ENCODE data around the gene NARF. TPM values are rescaled to one million over a fixed set of nuclear protein-coding genes. Genes with fewer than 3 reads are reported as not detected.

NARF gene
- total and polyA plus RNA-seq, 2 of the 8 experiments (the other 6 are each of a cell fraction or from before 2014, with no cell fraction given): 97.4 to 131 TPM

DNA sequence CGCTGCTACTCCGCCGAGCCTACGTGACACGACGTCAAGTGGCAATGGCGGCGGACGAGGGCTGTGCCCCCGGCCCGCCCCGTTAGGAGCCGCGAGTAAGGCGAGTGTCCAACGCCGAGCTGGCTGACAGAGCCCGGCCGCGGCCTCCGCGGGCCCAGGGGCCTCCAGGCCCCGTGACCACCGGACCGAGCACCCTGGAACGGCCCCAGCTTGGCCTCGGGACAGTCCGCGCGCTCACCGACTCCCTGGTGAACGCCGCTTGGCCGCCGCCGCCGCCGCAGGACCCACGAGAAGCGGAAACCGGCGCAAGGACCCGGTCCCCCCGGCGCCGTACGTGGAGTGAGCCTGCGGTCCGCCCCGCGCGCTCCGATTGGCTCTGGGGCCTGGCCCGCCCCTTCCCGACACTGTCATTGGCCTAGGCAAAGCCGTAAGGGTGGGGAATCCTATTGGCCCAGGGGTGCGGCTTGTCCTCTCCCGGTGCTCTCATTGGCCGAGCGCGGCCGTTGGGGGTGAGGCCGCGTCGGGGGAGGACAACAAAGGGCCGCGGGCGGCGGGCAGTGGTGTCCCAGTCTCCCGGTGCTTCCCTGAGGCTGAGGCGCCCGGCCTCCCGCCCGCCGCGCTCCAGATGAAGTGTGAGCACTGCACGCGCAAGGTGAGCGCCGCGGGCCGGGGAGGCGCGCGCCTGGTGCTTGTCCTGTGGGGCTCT, at the start of gene NARF (continued):
- TF ChIP-seq, protein P1, sequence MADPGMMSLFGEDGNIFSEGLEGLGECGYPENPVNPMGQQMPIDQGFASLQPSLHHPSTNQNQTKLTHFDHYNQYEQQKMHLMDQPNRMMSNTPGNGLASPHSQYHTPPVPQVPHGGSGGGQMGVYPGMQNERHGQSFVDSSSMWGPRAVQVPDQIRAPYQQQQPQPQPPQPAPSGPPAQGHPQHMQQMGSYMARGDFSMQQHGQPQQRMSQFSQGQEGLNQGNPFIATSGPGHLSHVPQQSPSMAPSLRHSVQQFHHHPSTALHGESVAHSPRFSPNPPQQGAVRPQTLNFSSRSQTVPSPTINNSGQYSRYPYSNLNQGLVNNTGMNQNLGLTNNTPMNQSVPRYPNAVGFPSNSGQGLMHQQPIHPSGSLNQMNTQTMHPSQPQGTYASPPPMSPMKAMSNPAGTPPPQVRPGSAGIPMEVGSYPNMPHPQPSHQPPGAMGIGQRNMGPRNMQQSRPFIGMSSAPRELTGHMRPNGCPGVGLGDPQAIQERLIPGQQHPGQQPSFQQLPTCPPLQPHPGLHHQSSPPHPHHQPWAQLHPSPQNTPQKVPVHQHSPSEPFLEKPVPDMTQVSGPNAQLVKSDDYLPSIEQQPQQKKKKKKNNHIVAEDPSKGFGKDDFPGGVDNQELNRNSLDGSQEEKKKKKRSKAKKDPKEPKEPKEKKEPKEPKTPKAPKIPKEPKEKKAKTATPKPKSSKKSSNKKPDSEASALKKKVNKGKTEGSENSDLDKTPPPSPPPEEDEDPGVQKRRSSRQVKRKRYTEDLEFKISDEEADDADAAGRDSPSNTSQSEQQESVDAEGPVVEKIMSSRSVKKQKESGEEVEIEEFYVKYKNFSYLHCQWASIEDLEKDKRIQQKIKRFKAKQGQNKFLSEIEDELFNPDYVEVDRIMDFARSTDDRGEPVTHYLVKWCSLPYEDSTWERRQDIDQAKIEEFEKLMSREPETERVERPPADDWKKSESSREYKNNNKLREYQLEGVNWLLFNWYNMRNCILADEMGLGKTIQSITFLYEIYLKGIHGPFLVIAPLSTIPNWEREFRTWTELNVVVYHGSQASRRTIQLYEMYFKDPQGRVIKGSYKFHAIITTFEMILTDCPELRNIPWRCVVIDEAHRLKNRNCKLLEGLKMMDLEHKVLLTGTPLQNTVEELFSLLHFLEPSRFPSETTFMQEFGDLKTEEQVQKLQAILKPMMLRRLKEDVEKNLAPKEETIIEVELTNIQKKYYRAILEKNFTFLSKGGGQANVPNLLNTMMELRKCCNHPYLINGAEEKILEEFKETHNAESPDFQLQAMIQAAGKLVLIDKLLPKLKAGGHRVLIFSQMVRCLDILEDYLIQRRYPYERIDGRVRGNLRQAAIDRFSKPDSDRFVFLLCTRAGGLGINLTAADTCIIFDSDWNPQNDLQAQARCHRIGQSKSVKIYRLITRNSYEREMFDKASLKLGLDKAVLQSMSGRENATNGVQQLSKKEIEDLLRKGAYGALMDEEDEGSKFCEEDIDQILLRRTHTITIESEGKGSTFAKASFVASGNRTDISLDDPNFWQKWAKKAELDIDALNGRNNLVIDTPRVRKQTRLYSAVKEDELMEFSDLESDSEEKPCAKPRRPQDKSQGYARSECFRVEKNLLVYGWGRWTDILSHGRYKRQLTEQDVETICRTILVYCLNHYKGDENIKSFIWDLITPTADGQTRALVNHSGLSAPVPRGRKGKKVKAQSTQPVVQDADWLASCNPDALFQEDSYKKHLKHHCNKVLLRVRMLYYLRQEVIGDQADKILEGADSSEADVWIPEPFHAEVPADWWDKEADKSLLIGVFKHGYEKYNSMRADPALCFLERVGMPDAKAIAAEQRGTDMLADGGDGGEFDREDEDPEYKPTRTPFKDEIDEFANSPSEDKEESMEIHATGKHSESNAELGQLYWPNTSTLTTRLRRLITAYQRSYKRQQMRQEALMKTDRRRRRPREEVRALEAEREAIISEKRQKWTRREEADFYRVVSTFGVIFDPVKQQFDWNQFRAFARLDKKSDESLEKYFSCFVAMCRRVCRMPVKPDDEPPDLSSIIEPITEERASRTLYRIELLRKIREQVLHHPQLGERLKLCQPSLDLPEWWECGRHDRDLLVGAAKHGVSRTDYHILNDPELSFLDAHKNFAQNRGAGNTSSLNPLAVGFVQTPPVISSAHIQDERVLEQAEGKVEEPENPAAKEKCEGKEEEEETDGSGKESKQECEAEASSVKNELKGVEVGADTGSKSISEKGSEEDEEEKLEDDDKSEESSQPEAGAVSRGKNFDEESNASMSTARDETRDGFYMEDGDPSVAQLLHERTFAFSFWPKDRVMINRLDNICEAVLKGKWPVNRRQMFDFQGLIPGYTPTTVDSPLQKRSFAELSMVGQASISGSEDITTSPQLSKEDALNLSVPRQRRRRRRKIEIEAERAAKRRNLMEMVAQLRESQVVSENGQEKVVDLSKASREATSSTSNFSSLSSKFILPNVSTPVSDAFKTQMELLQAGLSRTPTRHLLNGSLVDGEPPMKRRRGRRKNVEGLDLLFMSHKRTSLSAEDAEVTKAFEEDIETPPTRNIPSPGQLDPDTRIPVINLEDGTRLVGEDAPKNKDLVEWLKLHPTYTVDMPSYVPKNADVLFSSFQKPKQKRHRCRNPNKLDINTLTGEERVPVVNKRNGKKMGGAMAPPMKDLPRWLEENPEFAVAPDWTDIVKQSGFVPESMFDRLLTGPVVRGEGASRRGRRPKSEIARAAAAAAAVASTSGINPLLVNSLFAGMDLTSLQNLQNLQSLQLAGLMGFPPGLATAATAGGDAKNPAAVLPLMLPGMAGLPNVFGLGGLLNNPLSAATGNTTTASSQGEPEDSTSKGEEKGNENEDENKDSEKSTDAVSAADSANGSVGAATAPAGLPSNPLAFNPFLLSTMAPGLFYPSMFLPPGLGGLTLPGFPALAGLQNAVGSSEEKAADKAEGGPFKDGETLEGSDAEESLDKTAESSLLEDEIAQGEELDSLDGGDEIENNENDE (IDR thresholded peaks at IDR 0.05; ENCODE audit: insufficient replicate concordance, low read length): no peak
- TF ChIP-seq PHF8 (conservative IDR thresholded peaks at IDR 0.05; ENCODE audit: low read depth, low read length) (peak; percentile 96), KDM5A (IDR thresholded peaks at IDR 0.05; ENCODE audit: low read length) (no peak), TBP (IDR thresholded peaks at IDR 0.05; ENCODE audit: low read depth, low read length) (peak; percentile 81), ASH2L (IDR thresholded peaks at IDR 0.05; ENCODE audit: low read length) (no peak), MAFK (IDR thresholded peaks at IDR 0.05; ENCODE audit: low read depth, low read length) (peak; percentile 18; the same call in 1 of the 2 replicates), KDM4A (IDR thresholded peaks at IDR 0.05; ENCODE audit: low read depth, low read length, severe bottlenecking) (peak; percentile 95), TAF7 (optimal IDR thresholded peaks at IDR 0.05; ENCODE audit: borderline replicate concordance, low read depth, low read length) (peak; percentile 5), SP4 (IDR thresholded peaks at IDR 0.05; ENCODE audit: low read length) (no peak), SP1 (IDR thresholded peaks at IDR 0.05; ENCODE audit: low read depth, low read length) (peak; percentile 94), BRCA1 (IDR thresholded peaks at IDR 0.05; ENCODE audit: low read depth, low read length) (no peak)
